GM12878 (cell line): Measurements from ENCODE around the gene SEMA4D. TPM values are rescaled to one million over a fixed set of nuclear protein-coding genes. Genes with fewer than 3 reads are reported as not detected.
A peak's percentile ranks its signal among the peaks of the same experiment; 100 is the strongest.

Source experiments
- ATAC-seq: fragments of 200-7000 bp; cut with Tn5 transposase; 3 replicates; pipeline ENCODE4 v1.9.1; 2020; ENCODE audit warnings: mild to moderate bottlenecking, moderate library complexity
- Bru-seq: library from RNA; stranded (reverse); fragments of 400-500 nt; gene quantifications from one replicate; lab custom pipeline; 2021; lab: Mats Ljungman, UMichigan
- BruChase-seq, 2 experiments: library from RNA; stranded (reverse); fragments of 400-500 nt; gene quantifications; one replicate each; lab custom pipeline; 2021; lab: Mats Ljungman, UMichigan
- BruUV-seq: library from RNA; stranded (reverse); fragments of 400-500 nt; replicated peaks from 2 replicates; lab custom pipeline; 2021; lab: Mats Ljungman, UMichigan
- CTCF ChIA-PET: fragments of 300-600 bp; sonication (Branson Sonifier 250); formaldehyde crosslinking; extraction: SDS; loops from one replicate; lab custom pipeline; 2021; ENCODE audit warnings: inconsistent platforms; lab: Yijun Ruan, JAX
- POLR2A ChIA-PET: fragments of 350-600 bp; formaldehyde crosslinking; extraction: SDS; loops from one replicate; lab custom pipeline; 2021; ENCODE audit warnings: inconsistent platforms; lab: Charles Lee
- RAD21 ChIA-PET: fragments of 300-600 bp; sonication (Branson Sonifier 250); formaldehyde crosslinking; loops from one replicate; lab custom pipeline; 2023; ENCODE audit warnings: antibody characterized with exemption; ENCODE audit not compliant: unreplicated experiment; lab: Charles Lee
- SMC1A ChIA-PET: fragments of 300-600 bp; sonication (Branson Sonifier 250); formaldehyde crosslinking; loops from one replicate; lab custom pipeline; 2023; ENCODE audit not compliant: unreplicated experiment, uncharacterized antibody; lab: Charles Lee
- DNase-seq: peaks from one replicate; pipeline ENCODE4 v3.0.0-alpha.2; 2011; ENCODE audit warnings: low read depth, low spot score
- FAIRE-seq: peaks from 3 replicates; lab custom pipeline; 2011; peaks lifted over from hg19 to GRCh38; lab: Jason Lieb, UNC
- H2AFZ ChIP-seq: 2 replicates; pipeline ENCODE4 v1.6.0; 2011; ENCODE audit warnings: low read depth, low read length, control low read depth; ENCODE audit not compliant: control insufficient read depth
- H3K27ac ChIP-seq: 2 replicates; pipeline ENCODE4 v1.5.1; 2011; ENCODE audit warnings: control low read depth; ENCODE audit not compliant: control insufficient read depth, insufficient read depth
- H3K27me3 ChIP-seq, 2 experiments: replicated peaks in 1 of 2; 2 replicates each; pipeline versions ENCODE4 v1.6.0 to v1.6.1; 2011; ENCODE audit warnings: low read length in 1 of 2; ENCODE audit not compliant: control insufficient read depth in 2 of 2, insufficient read depth in 2 of 2
- H3K36me3 ChIP-seq, 2 experiments: 2 replicates each; pipeline ENCODE4 v1.5.1; 2011; ENCODE audit warnings: low read length in 1 of 2; ENCODE audit not compliant: control insufficient read depth in 2 of 2, insufficient read depth in 2 of 2
- H3K4me1 ChIP-seq: 2 replicates; pipeline ENCODE4 v1.6.1; 2011; ENCODE audit warnings: mild to moderate bottlenecking, low read length, moderate library complexity, mixed read lengths; ENCODE audit not compliant: control insufficient read depth, insufficient read depth
- H3K4me2 ChIP-seq: 2 replicates; pipeline ENCODE4 v1.6.0; 2011; ENCODE audit warnings: control low read depth; ENCODE audit not compliant: control insufficient read depth, insufficient read depth
- H3K4me3 ChIP-seq: fragments of 200-600 bp; sonication (generic); 2 replicates; pipeline ENCODE4 v1.5.1; 2016
- H3K79me2 ChIP-seq: 2 replicates; pipeline ENCODE4 v1.6.0; 2011; ENCODE audit warnings: low read length; ENCODE audit not compliant: control insufficient read depth, insufficient read depth
- H3K9ac ChIP-seq: 2 replicates; pipeline ENCODE4 v1.8.0; 2011; ENCODE audit warnings: low read length, control low read depth, mixed read lengths; ENCODE audit not compliant: control insufficient read depth, insufficient read depth
- H3K9me3 ChIP-seq: replicated peaks from 3 replicates; pipeline ENCODE4 v1.5.1; 2011; ENCODE audit warnings: mild to moderate bottlenecking, low read length; ENCODE audit not compliant: control insufficient read depth, insufficient read depth
- H4K20me1 ChIP-seq: 2 replicates; pipeline ENCODE4 v1.6.0; 2011; ENCODE audit not compliant: control insufficient read depth, insufficient read depth
- ATF7 ChIP-seq: fragments of 450-650 bp; IDR thresholded peaks from 2 replicates; pipeline ENCODE4 v1.6.1; 2016; ENCODE audit warnings: low read depth, mild to moderate bottlenecking
- BMI1 ChIP-seq: fragments of 450-650 bp; IDR thresholded peaks from 2 replicates; pipeline ENCODE4 v1.6.1; 2016; ENCODE audit warnings: mild to moderate bottlenecking, moderate library complexity, borderline replicate concordance
- CBFB ChIP-seq: IDR thresholded peaks from 2 replicates; pipeline ENCODE4 v1.6.1; 2016; ENCODE audit warnings: antibody characterized with exemption, low read depth
- EGR1 ChIP-seq, 2 experiments: IDR thresholded peaks; 1 replicate in 1 of 2; 2 replicates in 1 of 2; pipeline ENCODE4 v1.6.1; 2011 to 2012; ENCODE audit warnings: low read depth in 2 of 2, low read length in 2 of 2, borderline replicate concordance in 1 of 2, mild to moderate bottlenecking in 1 of 2, moderate library complexity in 1 of 2
- HDGF ChIP-seq: fragments of 450-650 bp; IDR thresholded peaks from 2 replicates; pipeline ENCODE4 v1.6.1; 2016; ENCODE audit warnings: antibody characterized with exemption
- IKZF2 ChIP-seq, 2 experiments: fragments of 450-650 bp; IDR thresholded peaks; 2 replicates each; pipeline ENCODE4 v1.6.1; 2017; ENCODE audit warnings: mild to moderate bottlenecking in 2 of 2, moderate library complexity in 2 of 2
- POLR2AphosphoS2 ChIP-seq: IDR thresholded peaks from 2 replicates; pipeline ENCODE4 v1.6.1; 2011; ENCODE audit warnings: low read depth, mild to moderate bottlenecking, low read length, improper control_type of control experiment, moderate library complexity
- REST ChIP-seq: IDR thresholded peaks from 2 replicates; pipeline ENCODE4 v1.6.1; 2012; ENCODE audit warnings: mild to moderate bottlenecking, low read depth, low read length
- TAF1 ChIP-seq: IDR thresholded peaks from 2 replicates; pipeline ENCODE4 v1.6.1; 2011; ENCODE audit warnings: mild to moderate bottlenecking, low read depth, low read length, borderline replicate concordance
- ZBTB4 ChIP-seq: fragments of 450-650 bp; formaldehyde crosslinking; IDR thresholded peaks from 2 replicates; pipeline ENCODE4 v1.4.0; 2022; ENCODE audit warnings: mild to moderate bottlenecking, moderate library complexity
- WGBS: methylation state at CpG from one replicate; pipeline ENCODE4 v1.1.6; 2016; ENCODE audit warnings: low lambda C conversion rate; ENCODE audit not compliant: insufficient replicate concordance, insufficient coverage; ENCODE audit errors: missing lambda C conversion rate; 5-methylcytosine and 5-hydroxymethylcytosine counted together
- in situ Hi-C: fragments of 300-500 bp; cut with MboI; formaldehyde crosslinking; loops from 9 replicates; pipeline ENCODE4 v1.14.3; 2018; ENCODE audit warnings: mixed read lengths
- intact Hi-C: fragments of 100-400 bp; cut with micrococcal nuclease; formaldehyde crosslinking; loops from one replicate; pipeline ENCODE4 v1.14.2; 2022; ENCODE audit not compliant: unreplicated experiment
- long read RNA-seq, 2 experiments: library from polyadenylated mRNA; unstranded; transcript quantifications; one replicate each; pipeline ENCODE4 v2.0.0, GENCODE V29; 2019 to 2020
- polyA minus RNA-seq, 3 experiments: library from RNA; depleted of rRNA, polyadenylated mRNA; stranded (reverse); fragments of >200 nt; gene quantifications; 2 replicates each; pipeline ENCODE4 v1.2.3, GENCODE V29; 2011
- polyA plus RNA-seq, 11 experiments: library from polyadenylated mRNA; depleted of rRNA in 4 of 11; unstranded in 6 of 11; stranded (reverse) in 5 of 11; fragments of >200 nt; fragmentation: Nextera tagmentation in 4 of 11; fragmentation: Illumina TruSeq in 1 of 11; extraction: Ambion mirVana in 4 of 11; extraction: Trizol in 1 of 11; gene quantifications; 1 replicate in 1 of 11; 2 replicates in 10 of 11; pipeline versions ENCODE4 v1.2.1 to v1.2.3, GENCODE V29; 2011 to 2016; ENCODE audit warnings: inconsistent platforms in 2 of 11, missing spikeins in 2 of 11, low read depth in 1 of 11
- total RNA-seq, 4 experiments: library from RNA; depleted of rRNA in 3 of 4; stranded (reverse); fragments of >200 nt in 3 of 4; fragmentation: Illumina TruSeq in 1 of 4; extraction: Trizol in 1 of 4; gene quantifications; 2 replicates each; pipeline versions ENCODE4 v1.2.1 to v1.2.3, GENCODE V29; 2013 to 2021

The SEMA4D gene
- total RNA-seq (2013; cell fraction: nucleolus; rRNA removed) = 179 and 180 TPM in 2 replicates
- total RNA-seq (2014; rRNA removed) = 42.2 and 49.8 TPM in 2 replicates
- total RNA-seq (2014; rRNA removed; fragmentation: Illumina TruSeq; extraction: Trizol) = 34.9 and 40.6 TPM in 2 replicates
- total RNA-seq (2021) = 120 and 136 TPM in 2 replicates
- polyA plus RNA-seq (2011; ENCODE audit: low read depth) = 38.6 TPM
- polyA plus RNA-seq (2011; rRNA removed) = 24.7 and 30.8 TPM in 2 replicates
- 36.3 and 42.2 TPM in 2 replicates for polyA plus RNA-seq (2011; cell fraction: cytosol; rRNA removed)
- polyA plus RNA-seq (2011; cell fraction: nucleus; rRNA removed) = 273 and 286 TPM in 2 replicates
- 68.5 and 75.6 TPM in 2 replicates for polyA plus RNA-seq (2012)
- polyA plus RNA-seq (2014; fragmentation: Illumina TruSeq; extraction: Trizol) = 31.9 and 57.1 TPM in 2 replicates
- 10 to 100 TPM; 15.1 to 22.7 TPM for polyA plus RNA-seq (2014; fragmentation: Nextera tagmentation; extraction: Ambion mirVana)
- 55.0 and 64.8 TPM in 2 replicates for polyA plus RNA-seq (2014; rRNA removed)
- polyA plus RNA-seq (2016; fragmentation: Nextera tagmentation; extraction: Ambion mirVana) = 10 to 100 TPM; 35.1 to 44.1 TPM
- polyA minus RNA-seq (2011; rRNA and poly(A)+ RNA removed) = 35.0 and 57.4 TPM in 2 replicates
- polyA minus RNA-seq (2011; cell fraction: cytosol; rRNA and poly(A)+ RNA removed) = 40.2 and 46.0 TPM in 2 replicates
- polyA minus RNA-seq (2011; cell fraction: nucleus; rRNA and poly(A)+ RNA removed) = 77.4 and 123 TPM in 2 replicates
- percentile 87 among the genes with signal in this experiment for Bru-seq, nascent RNA
- percentile 88 among the genes with signal in this experiment for BruChase-seq, experiment 1, labeled RNA remaining after a 6-hour chase
- percentile 83 among the genes with signal in this experiment for BruChase-seq, experiment 2, labeled RNA remaining after a 2-hour chase
- long read RNA-seq, experiment 1, partial matches to known transcripts = 9 of 23 reads
- long read RNA-seq, experiment 1, other reads (novel, unspliced or antisense) = 14 of 23 reads
- long read RNA-seq, experiment 2, partial matches to known transcripts = 6 of 82 reads
- long read RNA-seq, experiment 2, other reads (novel, unspliced or antisense) = 71 of 82 reads

GRCh38 chr9:89497978-89498851, at the start of gene SEMA4D:
Gene SEMA4D, minus strand, starts transcription at chr9:89498113. Its CDS starts 92,657 bp downstream, at chr9:89405456.
- ChIA-PET RAD21 (interaction anchor here (0.9 to 1.2 kb wide), 5 partner anchors 31 to 75 kb away, joined by 3 to 7 read pairs (median 4); no protein-coding TSS in a partner anchor), POLR2A (interaction anchor here (0.6 to 1.4 kb wide), 6 partner anchors 10 to 183 kb away, joined by 3 to 6 read pairs (median 4); no protein-coding TSS in a partner anchor)
- BruUV-seq = no TSS peak
- TF ChIP-seq ZBTB4 (CRISPR knock-in tag) (no peak), TAF1 (no peak), EGR1 (IDR thresholded peaks at IDR 0.05; ENCODE audit: borderline replicate concordance in 1 of 2, low read depth in 2 of 2, low read length in 2 of 2) (peak in 1 of 2 experiments; percentile 45; a peak in 1 of 3 replicates), BMI1 (no peak), IKZF2 (IDR thresholded peaks at IDR 0.05) (peak; percentile 51 to 61), HDGF (peak; percentile 100), ATF7 (peak; percentile 39; the same call in 1 of the 2 replicates), POLR2AphosphoS2 (no peak), REST (no peak), CBFB (no peak)

More at GRCh38 chr9:89497978-89498851, at the start of gene SEMA4D:
- Histone ChIP-seq H3K27me3 (no peaks in the 10 kb centered on the region), H4K20me1 (peaks cover 6% of the 10 kb centered on the region; the same call in 1 of the 2 replicates), H3K36me3 (0 out of 4 replicates have a peak, but pooled peaks cover 0 to 5% of the 10 kb centered on the region in 2 experiments), H3K9ac (peak within 1 kb of the TSS; percentile 71), H2AFZ (peak within 1 kb of the TSS; percentile 77), H3K9me3 (no peaks in the 10 kb centered on the region), H3K27ac (peak within 1 kb of the TSS; percentile 72), H3K4me3 (peak within 1 kb of the TSS; percentile 99), H3K79me2 (peaks cover 49% of the 10 kb centered on the region), H3K4me1 (peaks cover 37% of the 10 kb centered on the region), H3K4me2 (peak within 1 kb of the TSS; percentile 78)
- in situ Hi-C loops = no loop called here
- intact Hi-C loops = loop anchor here (2.0 to 10.0 kb wide), 4 partner anchors 36 to 183 kb away; partner anchors contain the start of genes CKS2 and SECISBP2
- 8% methylated on average over 7 of the region's 42 CpGs for WGBS
- DNase-seq (no peak), ATAC-seq (peak; percentile 44), FAIRE-seq (no peak)
- ChIA-PET CTCF (interaction anchor here (0.7 to 2.0 kb wide), 6 partner anchors 8 to 72 kb away, joined by 3 to 8 read pairs (median 5); no protein-coding TSS in a partner anchor), SMC1A (interaction anchor here (0.7 to 4.9 kb wide), 8 partner anchors 9 to 50 kb away, joined by 3 to 19 read pairs (median 4); no protein-coding TSS in a partner anchor)
